GM18909 (cell line): Measurements from ENCODE around the gene EPHA1.
A peak's percentile ranks its signal among the peaks of the same experiment; 100 is the strongest.

Source experiments
- ATAC-seq: cut with Tn5 transposase; IDR thresholded peaks from one replicate; pipeline ENCODE4 v1.9.1; 2021; ENCODE audit warnings: mild to moderate bottlenecking; ENCODE audit not compliant: unreplicated experiment, poor library complexity

Gene EPHA1

DNA sequence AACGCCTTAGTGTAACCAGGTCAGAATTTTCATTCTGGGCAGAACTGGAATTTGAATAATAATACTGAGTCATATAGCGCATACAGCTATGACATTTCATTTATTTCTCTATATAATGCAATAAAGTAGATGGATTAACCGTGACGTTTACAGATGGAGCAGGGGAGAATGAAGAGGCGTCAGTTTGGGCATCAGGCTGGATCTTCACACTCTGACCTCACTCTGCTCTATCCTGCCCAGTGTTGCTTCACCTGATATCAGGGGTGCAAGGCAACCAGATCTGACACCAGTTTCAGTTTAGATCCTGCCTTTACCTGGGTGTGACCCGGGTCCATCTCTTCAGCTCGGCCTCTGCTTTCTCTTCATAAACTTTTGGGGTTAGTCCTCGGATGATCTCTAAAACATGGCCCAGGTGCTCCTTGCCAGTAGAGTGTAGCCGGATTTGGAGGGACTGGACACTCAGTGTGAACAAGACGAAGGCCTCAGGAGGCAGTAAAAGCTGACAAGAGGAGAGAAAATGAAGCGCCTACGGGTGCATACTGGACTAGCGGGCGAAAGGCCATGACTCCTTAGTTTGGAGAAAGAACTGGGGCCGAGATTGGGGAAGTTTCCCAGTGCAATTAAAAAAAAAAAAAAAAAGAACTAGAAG lies 28.9 kb downstream of the EPHA1 start:
- peak; percentile 9 for ATAC-seq

DNA sequence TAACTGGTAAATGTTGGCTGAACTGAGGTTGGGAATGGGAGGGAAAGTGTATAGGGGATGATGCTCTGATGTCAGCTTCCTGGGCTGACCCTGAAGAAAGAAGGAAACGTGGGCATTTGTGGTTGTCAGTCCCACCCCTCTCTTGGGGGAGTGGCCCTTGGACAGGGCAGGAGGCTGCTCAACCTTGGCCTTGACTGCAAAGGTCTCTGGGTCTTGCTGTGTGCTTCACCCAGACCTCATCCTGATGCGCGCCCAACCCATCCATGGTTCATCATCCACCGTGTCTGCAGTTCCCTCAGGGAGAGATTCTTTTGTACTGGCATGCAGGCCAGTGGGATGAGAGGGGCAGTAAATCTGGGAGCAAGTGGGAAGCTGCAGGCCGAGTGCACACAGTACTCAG lies 32.3 kb downstream of the EPHA1 start:
- no peak for ATAC-seq

DNA sequence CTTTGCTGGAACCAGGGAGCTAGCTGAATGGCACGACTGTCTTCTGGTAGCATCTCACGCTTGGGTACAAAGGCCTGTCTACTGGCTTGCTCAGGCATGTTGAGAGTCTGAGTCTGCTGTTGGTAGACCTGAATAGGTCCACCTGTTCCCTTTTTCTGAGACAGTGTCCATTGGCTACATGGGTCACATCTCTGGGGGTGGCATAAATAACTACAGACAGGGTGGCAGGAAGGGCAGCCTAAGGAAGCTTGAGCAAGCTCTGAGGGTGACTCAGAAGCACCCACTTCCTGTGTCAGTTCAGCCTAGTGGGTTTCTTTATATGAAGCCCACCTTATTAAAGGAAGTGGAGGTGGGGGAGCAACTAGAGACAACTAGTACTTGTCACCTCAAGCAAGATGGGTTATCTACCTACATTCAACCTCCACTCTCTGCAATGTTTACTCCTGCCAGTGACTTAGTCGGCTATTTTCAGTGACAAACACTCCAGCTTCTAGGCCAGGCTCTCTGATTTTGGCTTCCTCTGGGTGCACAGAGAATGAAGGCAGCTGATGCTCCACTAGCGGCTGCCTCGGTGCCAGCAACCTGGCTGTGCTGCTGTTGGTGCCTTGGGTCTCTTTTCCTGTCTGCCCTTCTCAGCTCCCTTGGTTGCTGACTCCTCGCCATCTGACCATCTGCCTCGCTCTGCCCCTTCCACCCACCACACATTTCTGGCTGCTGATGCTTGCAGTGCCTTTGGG lies 33.2 kb downstream of the EPHA1 start:
- no peak for ATAC-seq

DNA sequence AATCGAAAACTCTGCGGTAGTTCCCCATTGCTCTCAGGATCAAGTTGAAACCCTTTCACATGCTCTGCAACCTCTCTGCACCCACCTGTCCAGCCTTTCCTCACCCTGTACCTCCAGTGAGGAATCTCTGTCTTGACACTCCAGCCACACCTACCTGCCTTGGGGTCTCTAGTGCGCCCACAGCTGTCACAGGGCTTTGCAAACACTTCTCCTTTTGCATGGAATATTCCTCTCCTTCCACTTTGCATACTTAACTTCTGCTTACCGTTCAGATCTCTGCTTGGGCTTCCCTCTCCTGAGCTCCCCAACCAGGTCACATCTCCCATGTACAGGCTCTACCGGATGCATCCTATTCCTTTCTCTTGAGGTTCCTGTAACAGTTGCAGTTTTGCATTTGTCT lies 34.1 kb downstream of the EPHA1 start:
- ATAC-seq, result no peak

DNA sequence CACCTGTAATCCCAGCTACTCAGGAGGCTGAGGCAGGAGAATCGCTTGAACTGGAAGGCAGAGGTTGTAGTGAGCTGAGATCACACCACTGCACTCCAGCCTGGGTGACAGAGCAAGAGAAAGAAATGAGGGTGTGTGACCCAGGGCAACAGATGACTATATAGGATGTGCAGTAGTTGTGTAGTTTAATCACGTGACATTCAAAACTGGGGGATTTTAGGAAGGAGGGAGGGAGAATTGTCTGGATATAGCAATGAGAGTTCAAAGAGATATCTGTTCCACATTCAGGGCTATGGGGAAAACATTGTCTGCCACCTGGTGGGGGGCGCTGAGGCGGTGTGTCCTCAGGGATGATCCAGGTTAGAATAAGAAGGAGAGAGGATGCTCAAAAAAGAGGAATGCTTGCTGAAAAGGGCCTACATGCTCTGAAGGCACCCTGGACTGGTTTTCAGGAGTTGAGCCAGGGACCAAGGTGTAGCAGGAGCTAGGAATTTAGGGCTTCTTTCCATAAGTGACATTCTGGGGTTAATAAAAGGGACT lies 35.3 kb downstream of the EPHA1 start:
- ATAC-seq, result no peak

DNA sequence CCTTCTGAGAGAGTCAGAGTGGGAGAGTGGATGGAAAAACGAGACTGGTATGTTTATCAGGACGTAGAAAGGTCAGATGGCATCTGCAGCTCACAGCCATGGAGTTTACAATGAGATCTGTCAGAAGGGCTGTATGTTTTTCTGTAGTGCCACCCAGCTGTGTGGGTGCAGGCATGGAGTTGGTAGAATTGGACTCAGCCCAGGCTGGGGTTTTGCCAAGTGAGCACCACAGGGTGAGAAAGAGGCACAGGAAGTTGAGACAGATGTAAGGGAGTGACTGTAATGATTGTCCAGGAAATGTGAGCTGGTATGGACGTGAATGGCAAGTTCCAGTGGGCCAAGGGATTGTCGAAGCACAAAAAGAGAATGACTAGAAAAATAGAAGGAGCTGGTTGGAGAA lies 36.6 kb downstream of the EPHA1 start:
- ATAC-seq, result no peak

DNA sequence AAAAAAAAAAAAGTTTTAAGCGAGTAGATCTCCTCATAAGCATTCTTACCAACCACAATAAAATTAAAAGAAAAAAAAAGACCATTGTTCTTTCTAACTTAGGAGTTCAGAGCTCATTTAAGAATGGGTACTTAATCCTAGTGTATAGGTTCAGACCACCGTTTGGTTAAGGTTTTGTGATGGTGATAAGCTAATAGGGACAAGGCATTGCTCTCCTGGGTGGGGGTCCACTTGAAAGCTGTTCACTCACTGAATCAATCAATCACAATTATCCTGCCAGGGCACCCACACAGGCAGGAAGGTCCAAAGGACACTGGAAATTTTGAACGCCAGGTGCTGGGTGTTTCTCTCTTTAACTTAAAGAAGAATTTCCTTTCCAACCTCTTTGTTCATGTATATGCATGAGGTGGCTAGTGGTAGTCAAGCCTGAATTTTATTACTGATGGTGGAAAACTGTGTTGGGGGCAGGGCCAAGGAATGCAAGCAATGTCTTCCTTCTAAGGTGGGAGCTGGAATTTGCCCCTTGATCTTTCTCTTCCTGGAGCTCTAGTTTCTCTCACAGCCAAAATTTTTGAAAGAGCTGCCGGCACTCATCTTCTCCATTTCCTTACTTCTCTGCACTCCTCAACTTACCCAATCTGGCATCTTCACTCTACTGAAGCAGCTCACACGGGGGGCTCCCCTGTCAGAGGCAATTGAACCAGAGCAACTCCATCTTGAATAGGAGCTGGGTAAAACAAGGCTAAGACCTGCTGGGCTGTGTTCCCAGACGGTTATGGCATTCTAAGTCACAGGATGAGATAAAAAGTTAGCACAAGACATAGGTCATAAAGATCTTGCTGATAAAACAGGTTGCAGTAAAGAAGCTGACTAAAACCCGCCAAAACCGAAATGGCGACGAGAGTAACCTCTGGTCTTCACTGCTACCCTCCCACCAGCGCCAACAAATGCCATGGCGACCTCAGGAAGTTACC lies 38.7 kb downstream of the EPHA1 start:
- no peak for ATAC-seq

DNA sequence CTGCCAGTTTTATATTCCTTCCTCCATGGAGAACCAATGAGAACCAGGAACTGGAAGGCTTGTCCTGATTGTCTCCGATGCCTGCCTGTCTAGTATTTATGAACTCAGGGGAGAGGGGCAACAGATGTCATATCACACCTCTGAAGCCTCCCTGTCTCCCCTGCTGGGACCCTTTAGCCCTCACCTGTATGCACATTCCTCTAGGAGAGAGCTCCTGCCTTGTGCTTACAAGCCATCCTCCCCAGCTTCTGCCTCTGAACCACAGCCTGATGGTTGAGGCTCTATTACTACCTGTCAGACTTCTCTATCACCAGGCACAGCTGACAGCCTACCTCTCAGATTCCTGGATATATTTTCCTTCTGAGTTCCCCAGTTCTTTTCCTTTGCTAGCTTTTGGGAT lies 40.3 kb downstream of the EPHA1 start:
- ATAC-seq, result no peak

DNA sequence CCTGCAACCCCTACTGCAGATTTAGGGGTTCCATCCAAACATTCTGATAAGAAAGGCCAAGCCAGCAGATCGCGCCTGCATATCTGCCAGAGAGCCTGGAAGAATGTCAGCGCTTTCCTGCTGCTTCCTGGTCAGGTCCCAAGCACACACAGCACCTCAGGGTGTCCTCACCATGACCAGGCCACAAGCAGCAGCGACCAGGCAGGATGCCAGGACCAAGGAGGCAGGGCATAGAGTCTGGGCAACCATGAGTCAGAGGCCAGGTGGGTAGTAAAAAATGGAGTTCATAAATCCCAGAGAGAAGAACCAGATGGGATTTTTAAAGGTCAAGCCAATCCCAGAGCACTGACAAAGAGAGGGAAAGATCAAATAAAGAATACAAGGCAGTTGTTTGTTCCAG lies 40.7 kb downstream of the EPHA1 start:
- no peak for ATAC-seq

DNA sequence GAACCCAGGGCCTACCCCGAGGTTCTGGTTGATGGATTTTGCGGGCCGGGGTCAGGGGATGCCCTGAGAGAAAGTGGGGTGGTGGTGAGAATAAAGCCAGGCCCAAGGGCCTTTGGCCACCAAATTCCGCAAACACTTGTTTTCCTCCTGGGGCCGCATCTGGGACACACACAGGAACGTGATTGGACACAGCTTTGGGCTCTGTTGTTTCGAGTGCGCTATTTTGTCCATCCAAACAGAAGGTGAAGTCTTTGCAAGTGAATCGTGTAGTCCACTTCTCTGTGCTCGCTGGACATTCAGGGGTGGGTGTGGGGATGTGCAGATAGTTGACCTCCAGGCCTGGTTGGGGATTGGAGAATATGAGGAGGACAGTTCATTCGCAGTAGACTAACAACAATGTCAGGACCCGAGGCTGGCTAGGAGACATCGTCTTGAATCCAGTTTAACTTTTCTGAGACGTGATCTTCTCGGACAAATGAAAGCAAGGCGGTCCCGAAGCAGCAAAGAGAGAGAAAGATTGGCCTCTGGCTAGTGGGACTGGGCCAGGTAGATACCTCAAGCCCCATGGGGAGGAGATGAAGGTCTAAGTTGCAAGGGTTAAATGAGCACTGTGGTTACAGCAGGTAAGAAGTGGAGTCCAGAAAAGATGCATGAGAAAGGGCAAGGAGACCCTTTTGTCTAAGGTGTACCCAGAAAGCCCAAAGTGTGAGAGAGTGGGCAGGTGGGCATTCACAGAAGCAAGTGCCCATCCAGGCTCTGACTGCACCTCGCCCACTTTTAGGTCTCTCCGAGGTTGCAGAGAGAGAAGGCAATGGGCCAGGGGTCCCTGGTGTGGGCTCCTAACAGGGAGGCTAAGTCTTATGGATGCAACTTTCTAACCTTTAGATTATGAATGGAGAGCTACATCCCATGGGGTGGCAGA lies 45.4 kb downstream of the EPHA1 start:
- no peak for ATAC-seq

DNA sequence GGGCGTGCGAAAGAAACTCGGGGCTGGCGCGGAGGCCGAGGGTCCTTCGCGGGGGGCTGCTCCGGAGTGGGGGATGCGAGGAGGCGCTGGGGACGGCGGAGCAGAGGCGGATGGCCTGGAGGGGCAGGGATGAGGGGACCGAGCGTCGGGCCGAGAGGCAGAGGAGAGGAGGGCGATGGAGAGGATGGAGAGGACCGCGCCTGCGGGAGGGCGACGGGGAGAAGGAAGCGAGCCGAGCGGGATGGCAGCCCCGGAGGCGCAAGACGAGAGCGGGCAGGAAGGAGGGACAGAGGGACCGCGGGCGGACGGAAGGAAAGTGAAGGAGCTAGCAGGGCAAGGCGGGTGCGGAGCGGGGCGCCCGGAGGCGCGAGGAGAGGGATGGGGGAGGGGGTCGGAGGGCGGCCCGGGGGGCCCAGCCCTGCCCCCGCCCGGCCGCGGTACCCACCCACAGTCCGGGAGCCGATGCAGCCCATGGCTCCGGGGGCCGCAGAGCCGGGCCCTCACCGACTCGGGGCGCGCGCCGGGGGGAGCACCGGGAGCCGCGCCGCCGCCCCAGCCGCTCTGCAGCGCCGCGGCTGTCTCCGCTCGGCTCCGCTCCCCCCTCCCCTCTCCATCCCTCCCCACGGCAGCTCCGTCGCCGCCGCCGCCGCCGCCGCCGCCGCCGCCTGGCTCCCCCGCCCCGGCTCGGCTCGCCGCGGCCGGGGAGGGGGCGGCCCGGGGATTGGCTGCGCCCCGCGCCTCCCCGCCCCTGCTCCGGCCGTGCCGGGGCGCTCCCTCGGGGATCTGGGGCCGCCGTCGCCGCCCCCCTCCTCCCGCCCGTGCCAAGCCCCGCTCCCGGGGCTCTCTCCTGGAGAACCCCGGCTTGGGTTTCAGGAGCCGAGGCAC lies 46.3 kb downstream of the EPHA1 start, which contains the start of gene FAM131B:
TSS of gene FAM131B (minus strand) at position 583 of the 885 bp plus-strand sequence. CDS start at position 473, 110 bp downstream.
- peak; percentile 42 for ATAC-seq

DNA sequence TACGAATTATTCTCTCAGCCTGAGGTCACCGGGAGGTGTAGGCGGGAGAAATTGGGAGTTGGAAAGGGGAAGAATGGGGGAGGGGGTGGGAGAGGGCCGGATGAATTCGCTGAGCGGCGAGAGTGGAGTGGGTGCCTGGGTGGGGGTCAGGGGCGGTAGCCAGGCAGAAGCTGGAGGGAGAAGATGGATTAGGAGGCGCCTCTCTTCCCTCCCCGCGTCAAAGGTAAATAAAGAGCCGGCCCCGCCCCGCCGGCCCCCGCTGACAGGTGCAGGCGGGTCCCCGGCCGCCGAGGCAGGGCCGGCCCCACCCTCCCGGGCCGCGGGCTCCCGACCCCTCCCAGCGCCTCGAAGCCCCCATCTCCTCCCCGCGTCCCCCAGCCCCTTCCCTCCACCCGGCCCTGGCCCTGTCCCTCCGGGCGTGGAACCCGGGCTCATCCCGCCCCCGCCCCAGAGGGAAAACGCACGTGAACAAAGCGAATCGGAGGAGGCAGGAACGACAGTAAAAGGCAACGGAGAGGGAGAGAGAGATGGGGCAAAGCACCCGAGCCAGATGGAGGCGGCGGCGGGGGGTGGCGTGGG lies 47.0 kb downstream of the EPHA1 start:
- ATAC-seq, result no peak

DNA sequence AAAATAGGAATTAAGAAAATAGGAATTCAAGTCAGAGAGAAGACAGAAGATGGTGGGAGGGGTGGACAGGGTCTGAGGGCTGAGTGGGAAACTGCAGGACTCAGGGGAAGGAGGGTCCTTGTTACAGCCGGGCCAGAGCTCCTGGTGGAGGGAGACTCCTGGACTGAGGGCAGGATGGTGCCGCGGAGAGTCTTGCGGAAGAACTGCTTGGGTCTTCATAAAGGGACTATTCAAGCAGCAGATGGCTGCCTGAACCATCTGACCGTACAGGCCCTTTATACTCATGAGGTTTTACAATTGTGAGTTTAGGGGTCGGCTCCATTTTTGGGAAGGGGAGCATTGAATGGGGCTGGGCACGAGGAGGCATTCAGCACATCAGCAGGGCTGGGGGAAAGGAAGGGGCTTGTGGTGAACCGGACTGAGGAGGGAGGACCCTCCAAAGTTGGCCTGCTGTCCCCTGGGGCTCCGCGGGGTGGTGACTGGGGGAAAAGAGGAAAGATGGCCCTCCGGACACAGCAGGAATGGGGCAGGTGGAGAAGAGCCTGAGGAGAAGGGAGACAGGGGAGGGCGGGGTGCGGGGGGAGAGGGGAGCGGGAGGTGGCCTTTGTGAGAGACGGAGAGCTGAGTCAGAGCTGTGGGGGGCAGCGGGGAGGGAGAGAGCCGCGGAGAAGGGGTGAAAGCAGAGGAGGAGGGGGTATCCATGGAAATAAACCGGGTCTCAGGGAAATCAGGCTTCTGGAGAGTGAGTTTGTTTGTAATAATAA lies 47.7 kb downstream of the EPHA1 start:
- ATAC-seq, result no peak

DNA sequence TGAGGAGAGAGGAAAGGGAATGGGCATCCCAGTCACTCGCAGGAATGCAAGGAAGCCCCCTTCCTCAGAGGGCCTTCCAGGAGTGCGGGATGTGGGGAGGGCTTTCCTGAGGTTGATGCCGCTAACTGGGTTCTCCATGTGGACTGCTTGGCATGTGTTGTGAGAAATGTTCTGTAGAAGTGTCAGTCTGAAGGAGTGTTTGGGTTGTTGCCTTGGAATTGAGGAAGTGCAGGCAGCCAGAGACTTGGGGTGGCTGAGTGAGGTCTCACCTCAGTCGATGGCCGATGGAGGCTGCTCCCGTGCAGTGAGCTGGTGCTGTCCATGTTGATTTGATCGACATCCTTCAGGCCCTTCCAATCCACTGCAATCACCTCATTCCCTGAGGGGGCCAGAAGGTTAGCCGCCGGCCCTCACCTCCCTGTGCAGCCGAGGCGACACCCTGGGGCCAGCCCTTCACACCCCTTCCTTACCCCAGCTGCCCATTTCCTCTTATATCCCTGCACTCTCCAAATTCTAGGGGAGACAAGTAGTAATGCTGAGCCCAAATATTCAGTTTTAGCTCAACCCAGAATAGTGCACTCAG lies 48.8 kb downstream of the EPHA1 start:
- ATAC-seq, result no peak

DNA sequence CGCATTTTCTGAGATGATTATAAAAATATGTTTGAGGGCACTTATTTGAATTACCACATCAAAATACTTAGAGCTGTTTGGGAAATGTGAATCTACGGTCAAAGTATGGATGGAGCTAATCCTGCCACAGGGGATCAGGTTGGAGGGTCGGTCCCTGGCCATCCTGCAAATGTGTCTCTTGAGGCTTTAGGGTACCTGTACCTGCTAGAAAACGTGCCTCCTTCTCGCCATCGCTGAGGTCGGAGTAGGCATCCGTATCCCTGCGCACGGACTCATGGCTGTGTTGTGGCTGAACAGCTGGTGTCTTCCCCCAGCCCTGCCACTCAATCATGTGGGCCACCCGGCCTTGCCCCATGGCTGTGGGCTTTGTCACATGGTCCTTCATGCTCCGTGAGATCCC lies 50.0 kb downstream of the EPHA1 start:
- no peak for ATAC-seq

DNA sequence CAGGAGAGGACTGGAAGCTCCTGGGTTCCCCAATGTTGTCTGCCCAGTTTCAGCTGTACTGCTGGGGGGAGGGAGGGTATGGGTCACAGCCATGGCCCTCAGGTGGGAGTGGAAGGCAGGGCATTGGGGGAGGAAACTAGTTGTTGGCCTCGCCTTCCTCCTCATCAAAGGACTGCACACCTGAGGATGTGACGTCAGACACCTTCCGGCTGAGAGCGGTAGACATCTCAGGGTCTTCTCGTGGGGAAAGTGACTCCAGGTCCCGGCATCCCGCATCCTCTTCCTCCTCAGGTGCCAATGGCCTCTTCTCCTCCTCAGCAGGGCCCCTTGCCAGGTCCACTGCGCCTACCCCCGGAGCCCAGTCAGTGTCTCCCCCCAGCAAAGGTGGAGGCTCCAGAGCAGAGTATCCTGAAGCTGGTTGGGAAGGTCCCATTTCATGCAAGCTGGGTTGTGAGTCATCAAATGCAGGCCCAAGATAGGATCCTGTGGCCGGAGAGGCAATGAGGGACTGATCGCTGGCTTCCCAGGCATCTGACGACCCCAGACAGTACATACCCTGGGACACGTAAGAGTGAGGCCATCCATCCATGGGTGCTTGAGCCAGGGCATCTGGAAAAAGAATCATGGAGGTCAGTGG lies 52.1 kb downstream of the EPHA1 start:
- no peak for ATAC-seq
